Upper lobe of left lung (tissue), 6 donors: Measurements from ENCODE around the gene MRTFB. TPM values are rescaled to one million over a fixed set of nuclear protein-coding genes. Genes with fewer than 3 reads are reported as not detected.

Experiments used
- ATAC-seq, 2 donors: fragments of 200-7000 bp; cut with Tn5 transposase; one replicate each; pipeline ENCODE4 v1.9.1; 2022; ENCODE audit warnings: mild to moderate bottlenecking in 2 of 2, moderate library complexity in 2 of 2; ENCODE audit not compliant: low FRiP score in 2 of 2
- DNase-seq, 2 donors: peaks; one replicate each; pipeline ENCODE4 v3.0.0-alpha.2; 2019 to 2020
- H3K27ac ChIP-seq, 4 donors: fragments of 200-600 bp; sonication (generic); one replicate each; pipeline ENCODE4 v1.5.1; 2016 to 2019
- H3K27me3 ChIP-seq, 4 donors: fragments of 200-600 bp; sonication (generic); one replicate each; pipeline ENCODE4 v1.5.1; 2017 to 2019
- H3K36me3 ChIP-seq, 4 donors: fragments of 200-600 bp; sonication (generic); one replicate each; pipeline ENCODE4 v1.5.1; 2016 to 2019
- H3K4me1 ChIP-seq, 4 donors: fragments of 200-600 bp; sonication (generic); one replicate each; pipeline ENCODE4 v1.5.1; 2018 to 2019
- H3K4me3 ChIP-seq, 4 donors: fragments of 200-600 bp; sonication (generic); one replicate each; pipeline ENCODE4 v1.5.1; 2017 to 2019; ENCODE audit warnings: mild to moderate bottlenecking in 2 of 4, moderate library complexity in 1 of 4
- H3K9me3 ChIP-seq, 4 donors: fragments of 200-600 bp; sonication (generic); one replicate each; pipeline ENCODE4 v1.5.1; 2018 to 2019
- CTCF ChIP-seq, 6 experiments: fragments of 450-650 bp in 4 of 6; fragments of 200-600 bp in 2 of 6; sonication (generic) in 2 of 6; IDR thresholded peaks; one replicate each; pipeline ENCODE4 v1.5.1; 2016 to 2019; ENCODE audit warnings: antibody characterized with exemption in 6 of 6
- EP300 ChIP-seq, 4 donors: sonication (generic); formaldehyde crosslinking; IDR thresholded peaks; one replicate each; pipeline ENCODE4 v1.5.1; 2017; ENCODE audit warnings: antibody characterized with exemption in 4 of 4, control low read depth in 2 of 4
- POLR2A ChIP-seq, 4 donors: fragments of 450-650 bp; IDR thresholded peaks; one replicate each; pipeline ENCODE4 v1.5.1; 2016 to 2017; ENCODE audit warnings: antibody characterized with exemption in 4 of 4, mild to moderate bottlenecking in 2 of 4
- POLR2AphosphoS5 ChIP-seq, 2 donors: sonication (generic); formaldehyde crosslinking; IDR thresholded peaks; one replicate each; pipeline ENCODE4 v1.5.1; 2017; ENCODE audit warnings: antibody characterized with exemption in 2 of 2
- WGBS, 2 donors: methylation state at CpG; one replicate each; pipeline ENCODE4 v1.1.5; 2017 to 2018; 5-methylcytosine and 5-hydroxymethylcytosine counted together
- total RNA-seq, 6 donors: library from RNA; depleted of rRNA in 4 of 6; stranded (reverse); fragments of >200 nt in 4 of 6; gene quantifications; one replicate each; pipeline versions ENCODE4 v1.1.0 to v1.2.1, GENCODE V29; 2016 to 2021
- donor health status: DM: no; HTN: no; CAD: no; lungs with moderate emphysema.
- donor health status: DM: no; HTN: yes; CAD: no; lungs with severe emphysema.

The MRTFB gene
- total RNA-seq, 6 donors from 2014 or later = 46.9 to 100 (median 66.7) TPM

GRCh38 chr16:14232106-14232864, 161.2 kb downstream of the MRTFB start:
- TF ChIP-seq EP300 (IDR thresholded peaks at IDR 0.05) (no peak), CTCF (IDR thresholded peaks at IDR 0.05) (no peak), POLR2A (IDR thresholded peaks at IDR 0.05) (no peak)
- DNase-seq = no peak
- Histone ChIP-seq H3K4me1 (peaks cover 0 to 14% (median 5%) of the 10 kb centered on the region in 4 donors), H3K4me3 (no peak overlapping the region), H3K27ac (no peak overlapping the region), H3K36me3 (peaks cover 5 to 47% (median 13%) of the 10 kb centered on the region in 4 donors), H3K9me3 (no peaks in the 10 kb centered on the region), H3K27me3 (no peaks in the 10 kb centered on the region)
- WGBS, 2 donors = 42 to 62% methylated on average over 9 of the region's 9 CpGs
- ATAC-seq = no peak

GRCh38 chr16:14236401-14236800, 165.3 kb downstream of the MRTFB start:
- no peak overlapping the region for H3K27ac ChIP-seq
- ATAC-seq (no peak), DNase-seq (no peak)
- no peaks in the 10 kb centered on the region for H3K27me3 ChIP-seq
- TF ChIP-seq EP300 (IDR thresholded peaks at IDR 0.05) = no peak
- no peak for TF ChIP-seq POLR2AphosphoS5 (IDR thresholded peaks at IDR 0.05)
- no peak for TF ChIP-seq POLR2A (IDR thresholded peaks at IDR 0.05)
- TF ChIP-seq CTCF (IDR thresholded peaks at IDR 0.05) = no peak
- no peaks in the 10 kb centered on the region for H3K9me3 ChIP-seq
- H3K4me3 ChIP-seq = no peak overlapping the region
- 74 to 82% methylated on average over 5 of the region's 5 CpGs for WGBS, 2 donors
- H3K4me1 ChIP-seq = peaks cover 0 to 14% (median 5%) of the 10 kb centered on the region in 4 donors
- H3K36me3 ChIP-seq = peaks cover 5 to 73% (median 37%) of the 10 kb centered on the region in 4 donors

- no peak for ATAC-seq
- TF ChIP-seq CTCF (IDR thresholded peaks at IDR 0.05) (no peak), EP300 (IDR thresholded peaks at IDR 0.05) (no peak), POLR2A (IDR thresholded peaks at IDR 0.05) (no peak), POLR2AphosphoS5 (IDR thresholded peaks at IDR 0.05) (no peak)
- H3K9me3 ChIP-seq = no peaks in the 10 kb centered on the region
- peaks cover 5 to 83% (median 41%) of the 10 kb centered on the region in 4 donors for H3K36me3 ChIP-seq
- peaks cover 0 to 6% (median 0%) of the 10 kb centered on the region in 4 donors for H3K4me1 ChIP-seq
- no peak for DNase-seq
- H3K4me3 ChIP-seq = no peak overlapping the region
- no peaks in the 10 kb centered on the region for H3K27me3 ChIP-seq
- H3K27ac ChIP-seq = no peak overlapping the region
- WGBS, 2 donors = 89 to 96% methylated on average over 5 of the region's 5 CpGs
Measured at GRCh38 chr16:14238756-14239155, 167.6 kb downstream of the MRTFB start.

GRCh38 chr16:14239791-14240190, 168.7 kb downstream of the MRTFB start:
- DNase-seq = no peak
- Histone ChIP-seq H3K27ac (no peak overlapping the region), H3K27me3 (no peaks in the 10 kb centered on the region), H3K9me3 (no peaks in the 10 kb centered on the region), H3K4me3 (no peak overlapping the region), H3K36me3 (peaks cover 5 to 80% (median 34%) of the 10 kb centered on the region in 4 donors), H3K4me1 (peaks cover 0 to 6% (median 0%) of the 10 kb centered on the region in 4 donors)
- TF ChIP-seq POLR2A (IDR thresholded peaks at IDR 0.05) (no peak), EP300 (IDR thresholded peaks at IDR 0.05) (no peak), POLR2AphosphoS5 (IDR thresholded peaks at IDR 0.05) (no peak), CTCF (IDR thresholded peaks at IDR 0.05) (no peak)
- WGBS, 2 donors = 83 to 84% methylated on average over 6 of the region's 6 CpGs
- no peak for ATAC-seq
